Mesenchymal stem cell (in vitro differentiated cells and primary cell): ENCODE results near the gene TNNT3.

Experiments
- DNase-seq: peaks from one replicate; pipeline ENCODE4 v3.0.0-alpha.2; 2013
- H2AFZ ChIP-seq: one replicate; pipeline ENCODE4 v1.6.1; 2013; ENCODE audit warnings: low read depth, mild to moderate bottlenecking, control low read depth, inconsistent platforms, low read length, moderate library complexity
- H2AK5ac ChIP-seq: 2 replicates; pipeline ENCODE4 v1.6.1; 2013; ENCODE audit warnings: low read length, moderate library complexity, mild to moderate bottlenecking, inconsistent platforms; ENCODE audit not compliant: severe bottlenecking
- H2BK120ac ChIP-seq: one replicate; pipeline ENCODE4 v1.6.1; 2013; ENCODE audit warnings: low read depth, mild to moderate bottlenecking, inconsistent platforms, low read length, moderate library complexity
- H2BK12ac ChIP-seq, 2 experiments: one replicate each; pipeline ENCODE4 v1.6.1; 2013; ENCODE audit warnings: inconsistent platforms in 2 of 2, low read length in 2 of 2, mild to moderate bottlenecking in 2 of 2, moderate library complexity in 2 of 2, control low read depth in 1 of 2
- H2BK15ac ChIP-seq: one replicate; pipeline ENCODE4 v1.6.1; 2013; ENCODE audit warnings: mild to moderate bottlenecking, low read depth, inconsistent platforms; ENCODE audit not compliant: poor library complexity, severe bottlenecking
- H2BK5ac ChIP-seq: 2 replicates; pipeline ENCODE4 v1.6.1; 2013; ENCODE audit warnings: low read depth, mild to moderate bottlenecking, low read length, control low read depth, inconsistent platforms; ENCODE audit not compliant: poor library complexity, severe bottlenecking
- H3K14ac ChIP-seq, 2 experiments: one replicate each; pipeline ENCODE4 v1.6.1; 2013; ENCODE audit warnings: inconsistent platforms in 2 of 2, low read length in 2 of 2, control low read depth in 1 of 2, mild to moderate bottlenecking in 1 of 2, moderate library complexity in 1 of 2
- H3K18ac ChIP-seq, 2 experiments: one replicate each; pipeline ENCODE4 v1.6.1; 2013; ENCODE audit warnings: inconsistent platforms in 2 of 2, low read length in 2 of 2, control low read depth in 1 of 2, low read depth in 1 of 2, mild to moderate bottlenecking in 1 of 2
- H3K23ac ChIP-seq, 2 experiments: one replicate each; pipeline ENCODE4 v1.6.1; 2013; ENCODE audit warnings: inconsistent platforms in 2 of 2, low read length in 2 of 2, mild to moderate bottlenecking in 2 of 2, moderate library complexity in 2 of 2, control low read depth in 1 of 2
- H3K27ac ChIP-seq: 2 replicates; pipeline ENCODE4 v1.5.1; 2013; ENCODE audit warnings: mild to moderate bottlenecking, moderate library complexity, low read length, control low read depth, inconsistent platforms; ENCODE audit not compliant: poor library complexity, severe bottlenecking
- H3K27me3 ChIP-seq, 2 experiments: 2 replicates each; pipeline versions ENCODE4 v1.6.1 to v1.7.0; 2013; ENCODE audit warnings: low read length in 2 of 2, mild to moderate bottlenecking in 2 of 2, moderate library complexity in 2 of 2, control low read depth in 1 of 2, inconsistent platforms in 1 of 2; ENCODE audit not compliant: control insufficient read depth in 1 of 2, insufficient read depth in 1 of 2
- H3K36me3 ChIP-seq, 2 experiments: 2 replicates each; pipeline versions ENCODE4 v1.6.1 to v1.7.0; 2013; ENCODE audit warnings: low read length in 2 of 2, control low read depth in 1 of 2, inconsistent platforms in 1 of 2, low read depth in 1 of 2, mild to moderate bottlenecking in 1 of 2; ENCODE audit not compliant: insufficient read depth in 2 of 2, control insufficient read depth in 1 of 2
- H3K4ac ChIP-seq, 2 experiments: one replicate each; pipeline ENCODE4 v1.6.1; 2013; ENCODE audit warnings: inconsistent platforms in 2 of 2, low read length in 2 of 2, mild to moderate bottlenecking in 2 of 2, moderate library complexity in 2 of 2, control low read depth in 1 of 2, low read depth in 1 of 2
- H3K4me1 ChIP-seq: 2 replicates; pipeline ENCODE4 v1.6.1; 2013; ENCODE audit warnings: low read depth, low read length, control low read depth; ENCODE audit not compliant: control insufficient read depth, insufficient read depth
- H3K4me2 ChIP-seq: 2 replicates; pipeline ENCODE4 v1.6.1; 2013; ENCODE audit warnings: low read length, mild to moderate bottlenecking, inconsistent platforms; ENCODE audit not compliant: poor library complexity, severe bottlenecking
- H3K4me3 ChIP-seq, 2 experiments: 2 replicates each; pipeline versions ENCODE4 v1.5.1 to v1.7.0; 2013; ENCODE audit warnings: low read length in 2 of 2, mild to moderate bottlenecking in 2 of 2, control low read depth in 1 of 2, low read depth in 1 of 2; ENCODE audit not compliant: insufficient read depth in 1 of 2
- H3K79me1 ChIP-seq: replicated peaks from 2 replicates; pipeline ENCODE4 v1.6.1; 2013; ENCODE audit warnings: mild to moderate bottlenecking, control low read depth, low read length, inconsistent platforms; ENCODE audit not compliant: poor library complexity, severe bottlenecking
- H3K9ac ChIP-seq: 2 replicates; pipeline ENCODE4 v1.7.0; 2013; ENCODE audit warnings: mild to moderate bottlenecking, low read length, moderate library complexity
- H3K9me3 ChIP-seq: 2 replicates; pipeline ENCODE4 v1.7.0; 2013; ENCODE audit warnings: mild to moderate bottlenecking, low read length; ENCODE audit not compliant: control insufficient read depth
- H4K8ac ChIP-seq: one replicate; pipeline ENCODE4 v1.6.1; 2013; ENCODE audit warnings: inconsistent platforms, mild to moderate bottlenecking, low read length, moderate library complexity
- H4K91ac ChIP-seq: one replicate; pipeline ENCODE4 v1.6.1; 2013; ENCODE audit warnings: mild to moderate bottlenecking, low read length, inconsistent platforms
- WGBS: methylation state at CpG from one replicate; pipeline ENCODE4 v1.1.7; 2013; ENCODE audit warnings: mixed read lengths; 5-methylcytosine and 5-hydroxymethylcytosine counted together

The TNNT3 gene

GRCh38 chr11:1947592-1948237, 28.2 kb downstream of the TNNT3 start:
- Histone ChIP-seq H2AFZ (no peak overlapping the region), H3K4ac (no peak overlapping the region), H3K18ac (no peak overlapping the region), H2AK5ac (no peak overlapping the region), H2BK15ac (no peak overlapping the region), H3K36me3 (no peaks in the 10 kb centered on the region), H4K8ac (no peak overlapping the region), H3K27ac (no peak overlapping the region), H3K14ac (no peak overlapping the region), H2BK5ac (no peak overlapping the region), H3K4me1 (peaks cover 4% of the 10 kb centered on the region), H3K9me3 (no peaks in the 10 kb centered on the region), H3K9ac (no peak overlapping the region), H3K27me3 (no peaks in the 10 kb centered on the region), H4K91ac (no peak overlapping the region), H3K23ac (no peak overlapping the region), H2BK120ac (no peak overlapping the region), H3K4me2 (no peak overlapping the region), H3K4me3 (no peak overlapping the region), H3K79me1 (no peaks in the 10 kb centered on the region), H2BK12ac (no peak overlapping the region)
- no CpG with 5 or more reads among the region's 36 CpGs for WGBS
- no peak for DNase-seq

GRCh38 chr11:1948389-1948788, 28.9 kb downstream of the TNNT3 start:
- Histone ChIP-seq H2AFZ (no peak overlapping the region), H2BK120ac (no peak overlapping the region), H3K27ac (no peak overlapping the region), H3K23ac (no peak overlapping the region), H3K36me3 (no peaks in the 10 kb centered on the region), H2AK5ac (no peak overlapping the region), H3K79me1 (no peaks in the 10 kb centered on the region), H4K8ac (no peak overlapping the region), H3K18ac (no peak overlapping the region), H2BK12ac (no peak overlapping the region), H3K4me1 (peaks cover 4% of the 10 kb centered on the region), H2BK15ac (no peak overlapping the region), H3K9me3 (no peaks in the 10 kb centered on the region), H3K14ac (no peak overlapping the region), H3K4me2 (no peak overlapping the region), H3K4me3 (no peak overlapping the region), H3K9ac (no peak overlapping the region), H3K27me3 (no peaks in the 10 kb centered on the region), H3K4ac (no peak overlapping the region), H2BK5ac (no peak overlapping the region), H4K91ac (no peak overlapping the region)
- no CpG with 5 or more reads among the region's 11 CpGs for WGBS
- no peak for DNase-seq

GRCh38 chr11:1949302-1949701, 29.8 kb downstream of the TNNT3 start:
- Histone ChIP-seq H3K4me1 (no peaks in the 10 kb centered on the region), H3K23ac (no peak overlapping the region), H3K9me3 (no peaks in the 10 kb centered on the region), H2BK5ac (no peak overlapping the region), H4K8ac (no peak overlapping the region), H2BK120ac (no peak overlapping the region), H3K79me1 (no peaks in the 10 kb centered on the region), H2AFZ (no peak overlapping the region), H3K27ac (no peak overlapping the region), H3K27me3 (no peaks in the 10 kb centered on the region), H3K14ac (no peak overlapping the region), H3K4me2 (no peak overlapping the region), H3K18ac (no peak overlapping the region), H2BK12ac (no peak overlapping the region), H2BK15ac (no peak overlapping the region), H3K4me3 (no peak overlapping the region), H3K9ac (no peak overlapping the region), H2AK5ac (no peak overlapping the region), H4K91ac (no peak overlapping the region), H3K36me3 (no peaks in the 10 kb centered on the region), H3K4ac (no peak overlapping the region)
- DNase-seq = no peak
- WGBS = no CpG with 5 or more reads among the region's 6 CpGs

GRCh38 chr11:1949922-1950321, 30.4 kb downstream of the TNNT3 start:
- Histone ChIP-seq H3K9ac (no peak overlapping the region), H4K91ac (no peak overlapping the region), H2BK12ac (no peak overlapping the region), H2BK15ac (no peak overlapping the region), H3K18ac (no peak overlapping the region), H3K4me3 (no peak overlapping the region), H4K8ac (no peak overlapping the region), H3K27me3 (no peaks in the 10 kb centered on the region), H3K4ac (no peak overlapping the region), H3K79me1 (no peaks in the 10 kb centered on the region), H3K14ac (no peak overlapping the region), H2AFZ (no peak overlapping the region), H3K9me3 (no peaks in the 10 kb centered on the region), H3K4me2 (no peak overlapping the region), H3K36me3 (no peaks in the 10 kb centered on the region), H2BK5ac (no peak overlapping the region), H3K23ac (no peak overlapping the region), H3K27ac (no peak overlapping the region), H2AK5ac (no peak overlapping the region), H3K4me1 (no peaks in the 10 kb centered on the region), H2BK120ac (no peak overlapping the region)
- no CpG with 5 or more reads among the region's 15 CpGs for WGBS
- no peak for DNase-seq
